ENCODE data around the gene AAGAB. TPM values are rescaled to one million over a fixed set of nuclear protein-coding genes. Genes with fewer than 3 reads are reported as not detected.

Gene AAGAB
- total RNA-seq, 1 experiment from 2014 or later, result 52.0 TPM

DNA sequence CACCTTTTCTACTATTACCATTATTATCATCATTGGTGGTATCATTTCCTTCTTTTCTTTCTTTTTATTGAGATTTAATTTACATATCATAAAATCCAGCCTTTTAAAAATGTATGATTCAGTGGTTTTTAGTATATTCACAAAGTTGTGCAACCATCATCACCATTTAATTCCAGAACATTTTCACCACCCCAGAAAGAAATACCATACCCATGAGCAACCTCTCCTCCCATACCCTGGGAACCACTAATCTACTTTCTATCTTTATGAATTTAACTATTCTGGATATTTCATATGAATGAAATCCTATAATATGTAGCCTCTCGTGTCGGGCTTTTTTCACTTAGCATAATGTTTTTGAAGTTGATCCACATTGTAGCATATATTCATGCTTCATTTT lies 29.1 kb downstream of the AAGAB start:
- no peak overlapping the region for H3K4me2 ChIP-seq (ENCODE audit: low read length)
- no peak overlapping the region for H3K9ac ChIP-seq (ENCODE audit: low read length)
- DNase-seq (ENCODE audit: low read depth, low spot score) (no peak), ATAC-seq (no peak)
- BruUV-seq (replicated peaks), result no TSS peak
- H2AFZ ChIP-seq (ENCODE audit: low read depth, low read length, poor library complexity, severe bottlenecking), result no peak overlapping the region
- CTCF ChIA-PET, result no interaction called here
- no peak overlapping the region for H3K27ac ChIP-seq (ENCODE audit: low read depth, low read length)
- H3K27me3 ChIP-seq (ENCODE audit: insufficient read depth, low read length), result no peaks in the 10 kb centered on the region
- RAD21 ChIA-PET (ENCODE audit: low non-redundant PET in 1 of 2, low total read pairs in 2 of 2, uncharacterized antibody in 2 of 2, unreplicated experiment in 2 of 2), result no interaction called here
- peaks cover 0 to 8% of the 10 kb centered on the region in 2 experiments; a peak in 2 of 4 replicates for H3K36me3 ChIP-seq (ENCODE audit: control insufficient read depth in 1 of 2, insufficient read depth in 2 of 2, low read length in 2 of 2)
- no peak overlapping the region for H3K4me3 ChIP-seq (replicated peaks in 1 of 2; ENCODE audit: low read depth in 1 of 2, low read length in 2 of 2)
- no peaks in the 10 kb centered on the region for H3K9me3 ChIP-seq (ENCODE audit: control insufficient read depth in 1 of 2, insufficient read depth in 1 of 2, low read depth in 1 of 2, low read length in 2 of 2)
- H4K20me1 ChIP-seq (ENCODE audit: insufficient read depth), result no peaks in the 10 kb centered on the region
- POLR2A ChIA-PET, result no interaction called here
- no peak for TF ChIP-seq CBX3 (IDR thresholded peaks at IDR 0.05; ENCODE audit: low read depth)
- TF ChIP-seq ZFX (IDR thresholded peaks at IDR 0.05), result no peak
- TF ChIP-seq CTCF (IDR thresholded peaks at IDR 0.05 in 2 of 3, conservative IDR thresholded peaks at IDR 0.05 in 1 of 3; ENCODE audit: borderline replicate concordance in 1 of 3, insufficient read depth in 1 of 3, low read depth in 2 of 3, low read length in 2 of 3), result no peak
- TF ChIP-seq SIN3A (IDR thresholded peaks at IDR 0.05; ENCODE audit: low read depth), result no peak
- peaks cover 4% of the 10 kb centered on the region; the same call in 1 of the 2 replicates for H3K79me2 ChIP-seq (ENCODE audit: insufficient read depth, low read length)
- H3K9me2 ChIP-seq (ENCODE audit: insufficient read depth), result no peaks in the 10 kb centered on the region
- intact Hi-C loops (cut with micrococcal nuclease), result no loop called here
- no peaks in the 10 kb centered on the region for H3K4me1 ChIP-seq (ENCODE audit: control insufficient read depth in 1 of 2, insufficient read depth in 2 of 2, low read length in 2 of 2)

GRCh38 chr15:67224889-67225288 lies 29.6 kb downstream of the AAGAB start:
- Histone ChIP-seq H3K27me3 (ENCODE audit: insufficient read depth, low read length) (no peaks in the 10 kb centered on the region), H3K9me2 (ENCODE audit: insufficient read depth) (no peaks in the 10 kb centered on the region), H3K4me3 (replicated peaks in 1 of 2; ENCODE audit: low read depth in 1 of 2, low read length in 2 of 2) (no peak overlapping the region), H3K36me3 (ENCODE audit: control insufficient read depth in 1 of 2, insufficient read depth in 2 of 2, low read length in 2 of 2) (peaks cover 0 to 8% of the 10 kb centered on the region in 2 experiments; a peak in 1 of 4 replicates), H4K20me1 (ENCODE audit: insufficient read depth) (no peaks in the 10 kb centered on the region), H3K4me2 (ENCODE audit: low read length) (no peak overlapping the region), H3K27ac (ENCODE audit: low read depth, low read length) (no peak overlapping the region), H3K9me3 (ENCODE audit: control insufficient read depth in 1 of 2, insufficient read depth in 1 of 2, low read depth in 1 of 2, low read length in 2 of 2) (no peaks in the 10 kb centered on the region), H3K4me1 (ENCODE audit: control insufficient read depth in 1 of 2, insufficient read depth in 2 of 2, low read length in 2 of 2) (no peaks in the 10 kb centered on the region), H2AFZ (ENCODE audit: low read depth, low read length, poor library complexity, severe bottlenecking) (no peak overlapping the region), H3K9ac (ENCODE audit: low read length) (no peak overlapping the region), H3K79me2 (ENCODE audit: insufficient read depth, low read length) (peaks cover 4% of the 10 kb centered on the region; the same call in 1 of the 2 replicates)
- intact Hi-C loops (cut with micrococcal nuclease), result no loop called here
- ATAC-seq (no peak), DNase-seq (ENCODE audit: low read depth, low spot score) (no peak)
- ChIA-PET RAD21 (ENCODE audit: low non-redundant PET in 1 of 2, low total read pairs in 2 of 2, uncharacterized antibody in 2 of 2, unreplicated experiment in 2 of 2) (no interaction called here), CTCF (no interaction called here), POLR2A (no interaction called here)
- BruUV-seq (replicated peaks), result no TSS peak
- TF ChIP-seq EGR1 (IDR thresholded peaks at IDR 0.05; ENCODE audit: low read depth), result no peak
- no peak for TF ChIP-seq EZH2phosphoT487 (IDR thresholded peaks at IDR 0.05; ENCODE audit: borderline replicate concordance)
- TF ChIP-seq, protein P1, sequence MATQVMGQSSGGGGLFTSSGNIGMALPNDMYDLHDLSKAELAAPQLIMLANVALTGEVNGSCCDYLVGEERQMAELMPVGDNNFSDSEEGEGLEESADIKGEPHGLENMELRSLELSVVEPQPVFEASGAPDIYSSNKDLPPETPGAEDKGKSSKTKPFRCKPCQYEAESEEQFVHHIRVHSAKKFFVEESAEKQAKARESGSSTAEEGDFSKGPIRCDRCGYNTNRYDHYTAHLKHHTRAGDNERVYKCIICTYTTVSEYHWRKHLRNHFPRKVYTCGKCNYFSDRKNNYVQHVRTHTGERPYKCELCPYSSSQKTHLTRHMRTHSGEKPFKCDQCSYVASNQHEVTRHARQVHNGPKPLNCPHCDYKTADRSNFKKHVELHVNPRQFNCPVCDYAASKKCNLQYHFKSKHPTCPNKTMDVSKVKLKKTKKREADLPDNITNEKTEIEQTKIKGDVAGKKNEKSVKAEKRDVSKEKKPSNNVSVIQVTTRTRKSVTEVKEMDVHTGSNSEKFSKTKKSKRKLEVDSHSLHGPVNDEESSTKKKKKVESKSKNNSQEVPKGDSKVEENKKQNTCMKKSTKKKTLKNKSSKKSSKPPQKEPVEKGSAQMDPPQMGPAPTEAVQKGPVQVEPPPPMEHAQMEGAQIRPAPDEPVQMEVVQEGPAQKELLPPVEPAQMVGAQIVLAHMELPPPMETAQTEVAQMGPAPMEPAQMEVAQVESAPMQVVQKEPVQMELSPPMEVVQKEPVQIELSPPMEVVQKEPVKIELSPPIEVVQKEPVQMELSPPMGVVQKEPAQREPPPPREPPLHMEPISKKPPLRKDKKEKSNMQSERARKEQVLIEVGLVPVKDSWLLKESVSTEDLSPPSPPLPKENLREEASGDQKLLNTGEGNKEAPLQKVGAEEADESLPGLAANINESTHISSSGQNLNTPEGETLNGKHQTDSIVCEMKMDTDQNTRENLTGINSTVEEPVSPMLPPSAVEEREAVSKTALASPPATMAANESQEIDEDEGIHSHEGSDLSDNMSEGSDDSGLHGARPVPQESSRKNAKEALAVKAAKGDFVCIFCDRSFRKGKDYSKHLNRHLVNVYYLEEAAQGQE (IDR thresholded peaks at IDR 0.05; ENCODE audit: low read depth), result no peak
- TF ChIP-seq ZNF274 (IDR thresholded peaks at IDR 0.05; ENCODE audit: low read depth, low read length), result no peak
- no peak for TF ChIP-seq EZH2 (IDR thresholded peaks at IDR 0.05)

Measured in HCT116 (cell line).